Epithelial cell of esophagus (primary cell): ENCODE measurements around the gene CHST11.

Experiments
- DNase-seq: peaks from one replicate; pipeline ENCODE4 v3.0.0; 2010; ENCODE audit warnings: low read depth
- H3K4me3 ChIP-seq: 2 replicates; pipeline ENCODE4 v1.5.1; 2011; ENCODE audit warnings: mild to moderate bottlenecking, low read length, control low read depth
- TF ChIP-seq, protein P1 (sequence below): IDR thresholded peaks from 2 replicates; pipeline ENCODE4 v1.5.1; 2011; ENCODE audit warnings: low read depth, mild to moderate bottlenecking, low read length, control low read depth, inconsistent platforms; ENCODE audit not compliant: insufficient read depth; ENCODE audit errors: missing control alignments

The CHST11 gene

DNA sequence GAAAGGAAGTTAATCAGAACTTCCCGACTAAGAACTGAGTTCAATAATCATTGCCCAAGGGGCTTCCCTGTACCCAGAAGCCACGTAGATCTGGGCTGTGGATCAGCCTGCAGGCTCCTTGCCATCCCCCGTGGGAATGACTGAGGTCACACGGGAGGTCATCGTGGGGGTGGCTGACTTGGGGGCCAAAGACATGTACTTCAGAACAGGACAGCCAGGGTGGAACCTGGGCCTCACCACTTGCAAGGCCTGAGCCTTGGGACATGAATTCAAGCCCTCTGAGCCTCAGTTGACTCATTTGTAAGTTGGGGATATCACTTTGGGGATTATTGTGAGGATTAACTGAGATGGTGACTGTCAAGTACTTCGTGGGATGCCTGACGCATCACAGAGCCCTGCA lies 280.4 kb downstream of the CHST11 start:
- no peak overlapping the region for H3K4me3 ChIP-seq
- TF ChIP-seq, protein P1, sequence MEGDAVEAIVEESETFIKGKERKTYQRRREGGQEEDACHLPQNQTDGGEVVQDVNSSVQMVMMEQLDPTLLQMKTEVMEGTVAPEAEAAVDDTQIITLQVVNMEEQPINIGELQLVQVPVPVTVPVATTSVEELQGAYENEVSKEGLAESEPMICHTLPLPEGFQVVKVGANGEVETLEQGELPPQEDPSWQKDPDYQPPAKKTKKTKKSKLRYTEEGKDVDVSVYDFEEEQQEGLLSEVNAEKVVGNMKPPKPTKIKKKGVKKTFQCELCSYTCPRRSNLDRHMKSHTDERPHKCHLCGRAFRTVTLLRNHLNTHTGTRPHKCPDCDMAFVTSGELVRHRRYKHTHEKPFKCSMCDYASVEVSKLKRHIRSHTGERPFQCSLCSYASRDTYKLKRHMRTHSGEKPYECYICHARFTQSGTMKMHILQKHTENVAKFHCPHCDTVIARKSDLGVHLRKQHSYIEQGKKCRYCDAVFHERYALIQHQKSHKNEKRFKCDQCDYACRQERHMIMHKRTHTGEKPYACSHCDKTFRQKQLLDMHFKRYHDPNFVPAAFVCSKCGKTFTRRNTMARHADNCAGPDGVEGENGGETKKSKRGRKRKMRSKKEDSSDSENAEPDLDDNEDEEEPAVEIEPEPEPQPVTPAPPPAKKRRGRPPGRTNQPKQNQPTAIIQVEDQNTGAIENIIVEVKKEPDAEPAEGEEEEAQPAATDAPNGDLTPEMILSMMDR = no peak
- no peak for DNase-seq

DNA sequence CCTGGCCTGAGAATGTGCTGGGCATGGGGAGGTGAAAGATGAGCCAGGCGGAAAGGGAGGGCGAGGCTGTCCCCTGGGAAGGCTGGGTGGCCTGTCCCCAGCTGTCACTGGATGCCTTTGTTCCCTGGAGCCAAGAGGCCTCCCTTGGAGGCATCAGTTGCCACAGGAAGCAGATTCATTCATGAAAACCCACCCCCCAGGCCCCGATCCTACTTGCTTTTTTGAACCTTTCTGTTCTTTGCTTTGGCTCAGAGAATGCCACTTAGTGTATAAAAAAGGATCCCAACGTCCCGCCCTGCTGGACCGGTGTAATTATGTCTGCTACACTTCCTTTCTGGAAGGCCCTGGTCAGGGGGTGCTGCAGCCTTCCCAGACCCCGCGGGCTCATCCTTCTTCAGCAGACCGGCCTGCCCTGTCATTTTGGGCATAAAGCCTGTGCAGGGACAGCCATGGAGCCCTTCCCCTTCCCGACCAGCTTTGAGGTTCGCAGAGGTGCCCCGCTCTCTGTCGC lies 281.1 kb downstream of the CHST11 start:
- TF ChIP-seq, protein P1 = no peak
- H3K4me3 ChIP-seq = no peak overlapping the region
- DNase-seq = no peak

DNA sequence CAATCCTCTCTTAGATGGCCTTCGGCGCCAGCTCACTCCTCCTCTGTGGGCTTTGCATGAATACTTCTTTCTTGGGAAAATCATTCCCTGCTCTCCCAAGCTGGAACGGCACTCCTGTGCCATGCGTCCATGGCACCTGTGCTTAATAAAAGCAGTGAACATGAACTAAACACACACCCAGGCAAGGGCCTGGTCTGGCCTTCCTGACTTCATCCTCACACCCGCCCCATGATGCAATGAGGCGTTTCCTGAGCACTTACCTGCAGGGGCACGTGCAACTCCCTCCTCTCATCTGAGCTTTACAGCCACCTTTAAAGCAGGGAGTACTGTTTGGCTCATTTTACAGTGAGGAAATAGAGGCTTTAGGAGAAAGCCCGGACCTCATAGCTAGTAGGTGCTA lies 281.6 kb downstream of the CHST11 start:
- DNase-seq = peak; percentile 92
- TF ChIP-seq, protein P1 = no peak
- no peak overlapping the region for H3K4me3 ChIP-seq

DNA sequence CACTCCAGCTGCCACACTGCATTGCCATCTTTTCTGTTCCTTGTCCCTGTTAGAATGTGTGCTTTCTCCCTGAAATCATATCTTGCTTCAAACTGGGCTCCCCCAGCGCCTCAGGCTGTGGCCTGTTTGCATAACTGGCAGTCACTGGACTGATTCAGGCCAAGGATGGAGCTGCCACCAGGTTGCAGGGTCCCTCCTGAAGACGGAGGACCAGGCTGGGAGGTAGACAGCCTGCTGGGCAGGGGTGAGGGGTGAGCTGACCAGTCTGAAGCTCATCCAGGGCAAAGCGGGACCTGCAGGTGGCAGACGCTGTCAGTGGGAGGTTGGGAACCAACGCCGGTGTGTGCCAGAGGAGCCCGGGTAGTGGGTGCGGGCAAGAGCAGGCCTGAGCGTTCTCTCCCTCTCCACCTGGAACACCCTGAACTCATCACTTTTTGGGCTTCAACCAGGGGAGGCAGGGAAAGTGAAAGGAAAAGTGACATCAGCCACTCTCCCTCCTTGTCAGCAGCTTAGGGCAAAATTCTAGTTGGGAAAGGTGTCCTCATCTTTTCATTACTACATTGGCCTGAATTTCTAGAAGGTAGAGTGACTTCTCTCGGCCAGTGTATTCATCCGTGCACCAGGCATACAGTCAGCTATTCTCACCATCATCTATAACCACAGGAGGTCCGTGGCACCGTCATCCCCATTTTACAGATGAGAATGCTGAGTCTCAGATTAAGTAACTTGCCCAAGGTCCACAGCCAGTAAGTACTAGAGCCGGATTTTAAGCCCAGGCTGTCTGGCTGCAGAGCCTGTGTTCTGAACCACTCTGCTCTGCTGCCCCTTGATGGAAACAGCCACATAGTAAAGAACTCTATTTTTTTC lies 282.3 kb downstream of the CHST11 start:
- no peak for DNase-seq
- no peak overlapping the region for H3K4me3 ChIP-seq
- TF ChIP-seq, protein P1 = no peak

DNA sequence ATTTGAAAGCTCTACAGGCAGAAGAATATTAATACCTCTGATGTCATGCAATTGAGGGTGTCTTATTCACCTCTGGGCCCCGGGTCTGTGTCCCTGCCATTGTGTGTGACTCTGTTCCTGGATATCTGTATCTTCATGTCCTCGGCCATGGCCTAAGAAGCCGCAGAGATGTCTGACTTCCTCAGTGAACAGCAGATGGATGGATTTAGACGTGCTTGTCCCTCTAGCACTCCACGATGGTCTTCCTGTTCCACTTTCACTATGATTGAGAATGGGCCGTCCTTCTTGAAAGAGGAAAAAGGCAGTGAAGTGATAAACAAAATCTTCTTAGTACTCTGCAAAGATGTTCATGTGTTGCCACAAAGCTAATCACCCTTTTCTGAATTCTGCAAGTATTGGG lies 283.9 kb downstream of the CHST11 start:
- TF ChIP-seq, protein P1 = no peak
- H3K4me3 ChIP-seq = no peak overlapping the region
- no peak for DNase-seq

DNA sequence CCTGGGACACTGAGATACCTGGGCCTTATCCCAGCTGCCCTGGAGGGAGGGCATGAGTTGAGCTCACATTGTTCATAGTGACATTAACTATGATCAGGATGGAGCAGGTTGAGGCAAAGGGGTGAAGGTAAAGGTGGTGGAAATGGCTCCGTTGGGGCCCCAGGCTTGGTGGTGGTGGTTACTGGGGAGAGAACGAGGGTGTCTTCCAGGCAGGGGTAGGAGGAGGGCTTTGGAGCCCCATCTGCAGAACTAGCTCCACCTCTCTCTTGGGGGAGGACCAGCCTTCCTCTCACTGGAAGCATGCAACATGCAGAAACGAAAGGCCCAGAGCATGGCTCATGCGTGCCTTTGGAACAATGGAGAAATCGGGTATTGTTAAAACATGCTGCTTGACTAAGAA lies 284.3 kb downstream of the CHST11 start:
- TF ChIP-seq, protein P1 = no peak
- DNase-seq = no peak

More for the DNA sequence above, 284.3 kb downstream of the CHST11 start:
- no peak overlapping the region for H3K4me3 ChIP-seq
